HCT116 (cell line): Measurements from ENCODE around the gene SERPINB6.

ENCODE experiments used
- CTCF ChIP-seq, 3 experiments: fragments of 200-600 bp in 1 of 3; sonication (generic) in 1 of 3; IDR thresholded peaks in 2 of 3; conservative IDR thresholded peaks in 1 of 3; 2 replicates each; pipeline ENCODE4 v1.5.1; 2012 to 2017; ENCODE audit warnings: low read depth in 2 of 3, low read length in 2 of 3, antibody characterized with exemption in 1 of 3, borderline replicate concordance in 1 of 3, control low read depth in 1 of 3, mild to moderate bottlenecking in 1 of 3, mixed read lengths in 1 of 3, mixed run types in 1 of 3, moderate library complexity in 1 of 3; ENCODE audit not compliant: insufficient read depth in 1 of 3
- MAX ChIP-seq: IDR thresholded peaks from 2 replicates; pipeline ENCODE4 v1.6.1; 2012
- POLR2A ChIP-seq: IDR thresholded peaks from 2 replicates; pipeline ENCODE4 v1.7.0; 2011; ENCODE audit warnings: borderline replicate concordance; ENCODE audit not compliant: insufficient read depth, insufficient read length; ENCODE audit errors: extremely low read depth
- SRF ChIP-seq: IDR thresholded peaks from 2 replicates; pipeline ENCODE4 v1.6.1; 2012; ENCODE audit warnings: low read depth
- ZBTB33 ChIP-seq: IDR thresholded peaks from 2 replicates; pipeline ENCODE4 v1.6.1; 2011; ENCODE audit warnings: mild to moderate bottlenecking, low read length, moderate library complexity; ENCODE audit not compliant: insufficient replicate concordance; ENCODE audit errors: extremely low read depth
- ZFX ChIP-seq: fragments of 450-650 bp; IDR thresholded peaks from 2 replicates; pipeline ENCODE4 v1.6.1; 2017

GRCh38 chr6:3009930-3010329 lies 38.6 kb upstream of the SERPINB6 start:
- TF ChIP-seq MAX (no peak), SRF (no peak), CTCF (IDR thresholded peaks at IDR 0.05 in 2 of 3, conservative IDR thresholded peaks at IDR 0.05 in 1 of 3; ENCODE audit: borderline replicate concordance in 1 of 3, insufficient read depth in 1 of 3, low read depth in 2 of 3, low read length in 2 of 3) (no peak), ZBTB33 (no peak), POLR2A (no peak), ZFX (no peak)
